HL-60 (cell line): ENCODE measurements around the gene EEF1A2.

Experiments
- DNase-seq, 2 experiments: peaks; one replicate each; pipeline ENCODE4 v3.0.0-alpha.2; 2010 to 2020; ENCODE audit warnings: low read depth in 1 of 2, low spot score in 1 of 2
- H3K27ac ChIP-seq: fragments of 250-450 bp; sonication (Bioruptor Pico); replicated peaks from 2 replicates; pipeline ENCODE4 v1.5.1; 2020; ENCODE audit warnings: mild to moderate bottlenecking, moderate library complexity
- H3K27me3 ChIP-seq: fragments of 250-450 bp; sonication (Bioruptor Pico); 2 replicates; pipeline ENCODE4 v1.5.1; 2021; ENCODE audit warnings: mild to moderate bottlenecking, moderate library complexity; ENCODE audit not compliant: insufficient read depth, poor library complexity, severe bottlenecking
- H3K4me3 ChIP-seq: replicated peaks from 2 replicates; pipeline ENCODE4 v1.5.1; 2011; ENCODE audit warnings: mild to moderate bottlenecking, control low read depth, low read length; ENCODE audit not compliant: insufficient read depth
- GABPA ChIP-seq: IDR thresholded peaks from 2 replicates; pipeline ENCODE4 v1.6.1; 2012; ENCODE audit warnings: low read depth
- POLR2AphosphoS5 ChIP-seq: IDR thresholded peaks from 2 replicates; pipeline ENCODE4 v1.6.1; 2012; ENCODE audit warnings: low read depth
- REST ChIP-seq: IDR thresholded peaks from 2 replicates; pipeline ENCODE4 v1.6.1; 2012; ENCODE audit warnings: low read depth; ENCODE audit not compliant: insufficient replicate concordance
- SPI1 ChIP-seq: IDR thresholded peaks from 2 replicates; pipeline ENCODE4 v1.6.1; 2012; ENCODE audit warnings: low read depth, mild to moderate bottlenecking, borderline replicate concordance
- TF ChIP-seq, protein P1 (sequence below): IDR thresholded peaks from one replicate; pipeline ENCODE4 v1.5.1; 2011; ENCODE audit warnings: low read length, control low read depth, inconsistent platforms; ENCODE audit not compliant: insufficient read depth

EEF1A2 gene

DNA sequence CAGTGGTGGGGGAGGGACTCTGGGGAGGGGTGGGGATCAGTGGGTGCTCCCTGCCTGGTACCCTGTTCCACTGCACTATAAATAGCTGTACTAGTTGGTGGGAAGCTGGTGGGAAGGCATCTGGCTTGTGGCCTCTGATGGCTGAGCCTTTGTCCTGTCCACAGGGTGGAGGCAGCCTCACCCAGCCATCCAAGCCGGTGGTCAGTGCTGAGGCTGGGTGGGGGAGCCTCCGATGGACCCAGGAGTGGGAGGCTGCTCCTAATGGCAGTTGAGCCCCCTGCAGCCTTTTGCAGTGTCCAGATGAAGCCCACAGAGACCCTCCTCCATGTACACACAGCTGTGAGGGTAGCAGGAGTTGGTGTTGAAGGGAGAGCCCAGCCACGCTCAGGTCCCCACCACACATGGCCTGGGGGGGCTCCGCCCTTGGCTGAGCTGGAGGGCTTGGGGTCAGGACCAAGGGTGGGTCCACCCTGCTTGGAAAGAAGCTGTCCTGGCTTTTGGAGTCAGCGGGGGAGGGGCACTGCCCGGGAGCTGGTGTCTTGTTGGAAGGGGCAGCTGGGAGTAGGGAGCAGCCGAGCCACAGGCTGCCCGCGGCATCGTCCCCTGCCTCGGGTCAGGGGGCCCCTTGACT is 24.2 kb upstream of the EEF1A2 start:
- peaks cover 8% of the 10 kb centered on the region for H3K27me3 ChIP-seq
- no peak overlapping the region for H3K4me3 ChIP-seq
- TF ChIP-seq GABPA (no peak), POLR2AphosphoS5 (no peak), SPI1 (no peak), REST (no peak)
- TF ChIP-seq, protein P1, sequence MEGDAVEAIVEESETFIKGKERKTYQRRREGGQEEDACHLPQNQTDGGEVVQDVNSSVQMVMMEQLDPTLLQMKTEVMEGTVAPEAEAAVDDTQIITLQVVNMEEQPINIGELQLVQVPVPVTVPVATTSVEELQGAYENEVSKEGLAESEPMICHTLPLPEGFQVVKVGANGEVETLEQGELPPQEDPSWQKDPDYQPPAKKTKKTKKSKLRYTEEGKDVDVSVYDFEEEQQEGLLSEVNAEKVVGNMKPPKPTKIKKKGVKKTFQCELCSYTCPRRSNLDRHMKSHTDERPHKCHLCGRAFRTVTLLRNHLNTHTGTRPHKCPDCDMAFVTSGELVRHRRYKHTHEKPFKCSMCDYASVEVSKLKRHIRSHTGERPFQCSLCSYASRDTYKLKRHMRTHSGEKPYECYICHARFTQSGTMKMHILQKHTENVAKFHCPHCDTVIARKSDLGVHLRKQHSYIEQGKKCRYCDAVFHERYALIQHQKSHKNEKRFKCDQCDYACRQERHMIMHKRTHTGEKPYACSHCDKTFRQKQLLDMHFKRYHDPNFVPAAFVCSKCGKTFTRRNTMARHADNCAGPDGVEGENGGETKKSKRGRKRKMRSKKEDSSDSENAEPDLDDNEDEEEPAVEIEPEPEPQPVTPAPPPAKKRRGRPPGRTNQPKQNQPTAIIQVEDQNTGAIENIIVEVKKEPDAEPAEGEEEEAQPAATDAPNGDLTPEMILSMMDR, result no peak
- no peak for DNase-seq
- no peak overlapping the region for H3K27ac ChIP-seq

GRCh38 chr20:63522091-63522868 is 23.4 kb upstream of the EEF1A2 start:
- Histone ChIP-seq H3K27ac (no peak overlapping the region), H3K4me3 (no peak overlapping the region), H3K27me3 (peaks cover 8% of the 10 kb centered on the region)
- no peak for DNase-seq
- TF ChIP-seq SPI1 (no peak), REST (no peak), GABPA (no peak), POLR2AphosphoS5 (no peak)
- TF ChIP-seq, protein P1, result no peak

DNA sequence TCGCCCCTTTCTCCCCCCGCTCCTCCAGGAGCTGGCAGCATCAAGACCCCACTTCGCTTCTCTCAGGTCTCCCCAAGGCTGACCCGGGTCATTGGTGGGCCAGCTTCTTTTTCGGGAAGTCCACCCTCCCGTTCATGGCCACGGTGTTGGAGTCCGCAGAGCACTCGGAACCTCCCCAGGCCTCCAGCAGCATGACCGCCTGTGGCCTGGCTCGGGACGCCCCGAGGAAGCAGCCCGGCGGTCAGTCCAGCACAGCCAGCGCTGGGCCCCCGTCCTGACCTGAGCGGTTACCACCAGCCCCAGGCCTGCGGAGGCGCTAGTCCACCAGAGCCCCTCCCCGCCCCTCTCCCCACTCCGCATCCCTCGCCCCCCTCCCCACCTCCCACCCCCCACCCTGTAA is 22.7 kb upstream of the EEF1A2 start:
- no peak for DNase-seq
- peak overlapping the region; percentile 65; the same call in 1 of the 2 replicates for H3K27ac ChIP-seq
- TF ChIP-seq POLR2AphosphoS5 (no peak), SPI1 (no peak), REST (no peak), GABPA (no peak)
- TF ChIP-seq, protein P1, result no peak
- H3K27me3 ChIP-seq, result peaks cover 8% of the 10 kb centered on the region
- H3K4me3 ChIP-seq, result peak overlapping the region; percentile 57
